ENCODE data around the gene ABCA3.
"Not testable (repeated sequence)": the region's sequence is repeated elsewhere in the genome, so short reads cannot be mapped to it uniquely, and the experiment has no call there.

Gene ABCA3

GRCh38 chr16:2340564-2341455 is at the start of gene ABCA3:
ABCA3 (minus strand) TSS chr16:2340728; CDS start chr16:2326466, 14,262 bp downstream.
- H3K27me3 Mint-ChIP-seq (ENCODE audit: low read depth), result peaks cover 69% of the 10 kb centered on the region
- peak within 1 kb of the TSS; percentile 84 to 90 (median 84) for H3K4me3 Mint-ChIP-seq
- no peaks in the 10 kb centered on the region for H3K36me3 Mint-ChIP-seq (ENCODE audit: low read depth)
- H3K4me1 Mint-ChIP-seq, result peaks cover 8% of the 10 kb centered on the region
- peak; percentile 100 for TF ChIP-seq CTCF (IDR thresholded peaks at IDR 0.05; ENCODE audit: unreplicated experiment in 3 of 3)
- H3K9me3 Mint-ChIP-seq, result no peaks in the 10 kb centered on the region
- H3K27ac Mint-ChIP-seq, result no peak within 1 kb of the TSS

GRCh38 chr16:2388875-2389433 is 48.4 kb upstream of the ABCA3 start:
- TF ChIP-seq CTCF (IDR thresholded peaks at IDR 0.05; ENCODE audit: unreplicated experiment in 3 of 3), result no peak
- no peak overlapping the region for H3K27ac Mint-ChIP-seq
- H3K4me1 Mint-ChIP-seq, result peaks cover 12% of the 10 kb centered on the region
- H3K36me3 Mint-ChIP-seq (ENCODE audit: low read depth), result no peaks in the 10 kb centered on the region
- no peaks in the 10 kb centered on the region for H3K27me3 Mint-ChIP-seq (ENCODE audit: low read depth)
- H3K9me3 Mint-ChIP-seq, result peaks cover 15% of the 10 kb centered on the region
- no peak overlapping the region for H3K4me3 Mint-ChIP-seq

GRCh38 chr16:2388139-2388874 is 47.8 kb upstream of the ABCA3 start:
- H3K27me3 Mint-ChIP-seq (ENCODE audit: low read depth), result no peaks in the 10 kb centered on the region
- no peak for TF ChIP-seq CTCF (IDR thresholded peaks at IDR 0.05; ENCODE audit: unreplicated experiment in 3 of 3)
- H3K4me1 Mint-ChIP-seq, result peaks cover 12% of the 10 kb centered on the region
- H3K36me3 Mint-ChIP-seq (ENCODE audit: low read depth), result no peaks in the 10 kb centered on the region
- peaks cover 15% of the 10 kb centered on the region for H3K9me3 Mint-ChIP-seq
- H3K4me3 Mint-ChIP-seq, result no peak overlapping the region
- no peak overlapping the region for H3K27ac Mint-ChIP-seq

GRCh38 chr16:2386990-2387389 is 46.5 kb upstream of the ABCA3 start:
- H3K27ac Mint-ChIP-seq, result no peak overlapping the region
- H3K36me3 Mint-ChIP-seq (ENCODE audit: low read depth), result no peaks in the 10 kb centered on the region
- H3K4me3 Mint-ChIP-seq, result no peak overlapping the region
- peaks cover 12% of the 10 kb centered on the region for H3K4me1 Mint-ChIP-seq
- peaks cover 15% of the 10 kb centered on the region for H3K9me3 Mint-ChIP-seq
- peaks cover 2% of the 10 kb centered on the region for H3K27me3 Mint-ChIP-seq (ENCODE audit: low read depth)
- TF ChIP-seq CTCF (IDR thresholded peaks at IDR 0.05; ENCODE audit: unreplicated experiment in 3 of 3), result peak in 1 of 3 experiments; percentile 18

- H3K4me3 Mint-ChIP-seq; H3K27me3 Mint-ChIP-seq (ENCODE audit: low read depth); H3K36me3 Mint-ChIP-seq (ENCODE audit: low read depth); H3K27ac Mint-ChIP-seq: not testable (repeated sequence)
- peaks cover 15% of the 10 kb centered on the region for H3K9me3 Mint-ChIP-seq
- H3K4me1 Mint-ChIP-seq, result peaks cover 12% of the 10 kb centered on the region
Measured at GRCh38 chr16:2385982-2386381, 45.5 kb upstream of the ABCA3 start.

GRCh38 chr16:2385190-2385836 is 44.8 kb upstream of the ABCA3 start:
- Mint-ChIP-seq H3K27me3 (ENCODE audit: low read depth) (peaks cover 10% of the 10 kb centered on the region), H3K9me3 (peaks cover 15% of the 10 kb centered on the region), H3K36me3 (ENCODE audit: low read depth) (no peaks in the 10 kb centered on the region), H3K4me3 (no peak overlapping the region), H3K4me1 (peaks cover 12% of the 10 kb centered on the region), H3K27ac (peak overlapping the region in 1 of 3 experiments; percentile 45)
- TF ChIP-seq CTCF (IDR thresholded peaks at IDR 0.05; ENCODE audit: unreplicated experiment in 3 of 3), result no peak
